Lower leg skin (tissue), 4 donors: ENCODE results near the gene NUDC. TPM values are rescaled to one million over a fixed set of nuclear protein-coding genes. Genes with fewer than 3 reads are reported as not detected.
A peak's percentile ranks its signal among the peaks of the same experiment; 100 is the strongest.

ENCODE experiments used
- DNase-seq, 2 donors: peaks; one replicate each; pipeline ENCODE4 v3.0.0-alpha.2; 2019; ENCODE audit warnings: low spot score in 2 of 2
- H3K4me3 ChIP-seq: fragments of 200-600 bp; sonication (generic); 2 replicates; pipeline ENCODE4 v1.5.1; 2017; ENCODE audit warnings: mild to moderate bottlenecking, low read depth; ENCODE audit not compliant: poor library complexity, severe bottlenecking
- POLR2A ChIP-seq, 2 donors: fragments of 450-650 bp; IDR thresholded peaks; one replicate each; pipeline ENCODE4 v1.6.1; 2016 to 2017; ENCODE audit warnings: antibody characterized with exemption in 2 of 2, mild to moderate bottlenecking in 1 of 2, moderate library complexity in 1 of 2
- WGBS, 2 donors: methylation state at CpG; one replicate each; pipeline ENCODE4 v1.1.5; 2018; 5-methylcytosine and 5-hydroxymethylcytosine counted together
- intact Hi-C: fragments of 100-400 bp; cut with DNase I; formaldehyde crosslinking; loops from one replicate; pipeline ENCODE4 v1.15.0; 2023; ENCODE audit warnings: low total_unique reads
- total RNA-seq, 4 donors: library from RNA; depleted of rRNA; stranded (reverse); fragments of >200 nt; gene quantifications; one replicate each; pipeline ENCODE4 v1.1.0, GENCODE V29; 2016
- TF ChIP-seq, protein P1 (sequence below), 3 donors: fragments of 450-650 bp; IDR thresholded peaks; one replicate each; pipeline ENCODE4 v1.5.1; 2016; ENCODE audit warnings: antibody characterized with exemption in 3 of 3, mild to moderate bottlenecking in 3 of 3, moderate library complexity in 2 of 3

NUDC gene
- total RNA-seq, 4 donors from 2014 or later: 37.0 to 50.4 (median 39.7) TPM

GRCh38 chr1:26915204-26915842 lies 6.2 kb upstream of the NUDC start:
- no peak for DNase-seq
- intact Hi-C loops: no loop called here

GRCh38 chr1:26921126-26921539 lies 410 bp upstream of the NUDC start:
- DNase-seq: no peak

More at GRCh38 chr1:26915204-26915842, 6.2 kb upstream of the NUDC start:
- 71 to 77% methylated on average over 5 of the region's 5 CpGs for WGBS, 2 donors
- TF ChIP-seq POLR2A (IDR thresholded peaks at IDR 0.05): no peak
- TF ChIP-seq, protein P1, sequence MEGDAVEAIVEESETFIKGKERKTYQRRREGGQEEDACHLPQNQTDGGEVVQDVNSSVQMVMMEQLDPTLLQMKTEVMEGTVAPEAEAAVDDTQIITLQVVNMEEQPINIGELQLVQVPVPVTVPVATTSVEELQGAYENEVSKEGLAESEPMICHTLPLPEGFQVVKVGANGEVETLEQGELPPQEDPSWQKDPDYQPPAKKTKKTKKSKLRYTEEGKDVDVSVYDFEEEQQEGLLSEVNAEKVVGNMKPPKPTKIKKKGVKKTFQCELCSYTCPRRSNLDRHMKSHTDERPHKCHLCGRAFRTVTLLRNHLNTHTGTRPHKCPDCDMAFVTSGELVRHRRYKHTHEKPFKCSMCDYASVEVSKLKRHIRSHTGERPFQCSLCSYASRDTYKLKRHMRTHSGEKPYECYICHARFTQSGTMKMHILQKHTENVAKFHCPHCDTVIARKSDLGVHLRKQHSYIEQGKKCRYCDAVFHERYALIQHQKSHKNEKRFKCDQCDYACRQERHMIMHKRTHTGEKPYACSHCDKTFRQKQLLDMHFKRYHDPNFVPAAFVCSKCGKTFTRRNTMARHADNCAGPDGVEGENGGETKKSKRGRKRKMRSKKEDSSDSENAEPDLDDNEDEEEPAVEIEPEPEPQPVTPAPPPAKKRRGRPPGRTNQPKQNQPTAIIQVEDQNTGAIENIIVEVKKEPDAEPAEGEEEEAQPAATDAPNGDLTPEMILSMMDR (IDR thresholded peaks at IDR 0.05): no peak
- no peak overlapping the region for H3K4me3 ChIP-seq

GRCh38 chr1:26922431-26922729 lies 837 bp downstream of the NUDC start:
- TF ChIP-seq, protein P1 (IDR thresholded peaks at IDR 0.05): no peak
- no peak for TF ChIP-seq POLR2A (IDR thresholded peaks at IDR 0.05)
- intact Hi-C loops: no loop called here
- H3K4me3 ChIP-seq: peak overlapping the region; percentile 96
- DNase-seq: no peak
- 21 to 24% methylated on average over 6 of the region's 6 CpGs for WGBS, 2 donors

More at GRCh38 chr1:26921126-26921539, 410 bp upstream of the NUDC start:
- TF ChIP-seq, protein P1 (IDR thresholded peaks at IDR 0.05): no peak
- no peak for TF ChIP-seq POLR2A (IDR thresholded peaks at IDR 0.05)
- H3K4me3 ChIP-seq: peak overlapping the region; percentile 96
- WGBS, 2 donors: 5% methylated on average over 7 of the region's 7 CpGs
- intact Hi-C loops: no loop called here

GRCh38 chr1:26922901-26923300 lies 1.4 kb downstream of the NUDC start:
- no peak for DNase-seq
- TF ChIP-seq, protein P1 (IDR thresholded peaks at IDR 0.05): no peak
- TF ChIP-seq POLR2A (IDR thresholded peaks at IDR 0.05): no peak

DNA sequence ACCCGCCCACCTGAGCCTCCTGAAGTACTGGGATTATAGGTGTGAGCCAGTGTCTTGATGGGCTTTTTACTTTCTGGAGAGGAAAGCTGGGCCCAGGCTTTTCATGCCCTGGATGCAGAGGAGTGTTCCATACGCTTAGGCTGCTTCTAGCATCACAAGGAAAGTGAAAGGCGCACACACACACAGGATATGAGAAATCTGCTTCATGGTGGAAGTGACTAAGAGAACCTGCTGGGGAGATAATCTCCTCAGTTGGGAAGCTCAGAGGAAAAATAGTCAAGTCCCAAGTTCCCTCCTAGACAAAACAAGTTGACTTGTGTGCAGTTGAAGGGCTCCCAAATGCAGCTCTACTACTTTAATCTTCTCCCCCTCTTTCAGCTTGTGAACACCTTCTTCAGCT lies 2.2 kb downstream of the NUDC start:
- no peak overlapping the region for H3K4me3 ChIP-seq
- WGBS, 2 donors: 90 to 96% methylated on average over 3 of the region's 3 CpGs
- no peak for DNase-seq
- TF ChIP-seq, protein P1 (IDR thresholded peaks at IDR 0.05): no peak
- TF ChIP-seq POLR2A (IDR thresholded peaks at IDR 0.05): no peak
- intact Hi-C loops: no loop called here

More at GRCh38 chr1:26922901-26923300, 1.4 kb downstream of the NUDC start:
- H3K4me3 ChIP-seq: no peak overlapping the region
- intact Hi-C loops: no loop called here
- 88 to 91% methylated on average over 3 of the region's 3 CpGs for WGBS, 2 donors

DNA sequence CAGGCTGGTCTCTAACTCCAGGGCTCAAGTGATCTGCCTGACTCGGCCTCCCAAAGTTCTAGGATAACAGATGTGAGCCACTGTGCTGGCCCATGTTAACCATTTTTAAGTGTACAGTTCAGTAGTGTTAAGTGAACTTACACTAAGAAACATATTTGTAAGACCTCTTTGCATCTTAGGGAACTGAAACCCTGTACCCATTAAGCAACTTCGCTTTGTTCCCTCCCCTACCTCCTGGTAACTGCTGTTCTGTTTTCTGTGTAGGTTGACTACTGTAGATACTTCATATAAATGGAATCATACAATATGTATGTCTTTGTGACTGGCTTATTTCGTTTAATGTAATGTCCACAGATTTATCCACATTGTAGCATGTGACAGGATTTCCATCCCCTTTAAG lies 11.0 kb downstream of the NUDC start:
- 72 to 78% methylated on average over 3 of the region's 3 CpGs for WGBS, 2 donors
- TF ChIP-seq, protein P1 (IDR thresholded peaks at IDR 0.05): no peak
- TF ChIP-seq POLR2A (IDR thresholded peaks at IDR 0.05): no peak
- intact Hi-C loops: no loop called here
- H3K4me3 ChIP-seq: no peak overlapping the region
- DNase-seq: no peak
